ENCODE data around the gene PIK3CB. TPM values are rescaled to one million over a fixed set of nuclear protein-coding genes. Genes with fewer than 3 reads are reported as not detected.
A peak's percentile ranks its signal among the peaks of the same experiment; 100 is the strongest.

PIK3CB gene
- total and polyA plus RNA-seq, 10 of the 15 experiments (the other 5 are each of a cell fraction or from before 2014, with no cell fraction given): 5.0 to 18.4 (median 10.4) TPM

DNA sequence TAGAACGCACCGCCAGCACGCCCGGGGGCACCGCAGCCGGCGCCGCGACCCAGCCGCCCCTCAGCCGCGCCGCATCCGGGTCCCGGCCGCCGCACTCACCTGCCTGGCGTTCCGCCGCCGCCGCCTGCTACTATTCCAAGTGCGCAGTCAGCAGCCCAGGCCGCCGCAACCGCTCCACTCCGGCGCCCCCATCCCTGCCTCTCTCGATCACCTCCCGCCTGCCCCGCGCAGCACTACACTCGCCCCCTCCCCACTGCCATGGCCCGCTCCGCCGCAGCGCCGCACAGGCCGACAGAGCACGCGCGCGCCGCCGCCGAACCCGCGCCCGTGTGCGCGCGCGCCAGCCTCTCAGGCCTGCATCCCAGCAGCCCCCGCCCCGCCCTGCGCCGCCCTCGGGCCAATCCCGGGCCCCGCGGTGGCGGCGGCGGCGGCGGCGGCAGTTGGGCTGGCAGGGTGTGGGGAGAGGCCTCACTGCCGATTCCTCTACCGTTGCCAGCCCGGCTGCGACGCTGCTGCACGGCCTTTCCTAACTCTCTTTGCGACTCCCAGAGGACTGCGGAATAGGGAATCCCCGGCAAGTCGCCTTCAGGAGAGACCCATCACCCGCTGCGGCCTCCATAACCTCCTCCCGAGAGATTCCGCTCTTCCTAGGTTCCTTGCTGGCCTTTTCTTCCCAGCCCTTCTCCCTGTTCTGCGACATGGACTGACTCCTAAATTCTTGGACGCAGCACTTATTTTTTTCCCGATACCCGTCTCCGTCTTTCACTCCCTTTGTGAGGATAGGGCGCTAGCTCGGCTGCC lies at the start of gene PIK3CB (continued):
- TF ChIP-seq, protein P1, sequence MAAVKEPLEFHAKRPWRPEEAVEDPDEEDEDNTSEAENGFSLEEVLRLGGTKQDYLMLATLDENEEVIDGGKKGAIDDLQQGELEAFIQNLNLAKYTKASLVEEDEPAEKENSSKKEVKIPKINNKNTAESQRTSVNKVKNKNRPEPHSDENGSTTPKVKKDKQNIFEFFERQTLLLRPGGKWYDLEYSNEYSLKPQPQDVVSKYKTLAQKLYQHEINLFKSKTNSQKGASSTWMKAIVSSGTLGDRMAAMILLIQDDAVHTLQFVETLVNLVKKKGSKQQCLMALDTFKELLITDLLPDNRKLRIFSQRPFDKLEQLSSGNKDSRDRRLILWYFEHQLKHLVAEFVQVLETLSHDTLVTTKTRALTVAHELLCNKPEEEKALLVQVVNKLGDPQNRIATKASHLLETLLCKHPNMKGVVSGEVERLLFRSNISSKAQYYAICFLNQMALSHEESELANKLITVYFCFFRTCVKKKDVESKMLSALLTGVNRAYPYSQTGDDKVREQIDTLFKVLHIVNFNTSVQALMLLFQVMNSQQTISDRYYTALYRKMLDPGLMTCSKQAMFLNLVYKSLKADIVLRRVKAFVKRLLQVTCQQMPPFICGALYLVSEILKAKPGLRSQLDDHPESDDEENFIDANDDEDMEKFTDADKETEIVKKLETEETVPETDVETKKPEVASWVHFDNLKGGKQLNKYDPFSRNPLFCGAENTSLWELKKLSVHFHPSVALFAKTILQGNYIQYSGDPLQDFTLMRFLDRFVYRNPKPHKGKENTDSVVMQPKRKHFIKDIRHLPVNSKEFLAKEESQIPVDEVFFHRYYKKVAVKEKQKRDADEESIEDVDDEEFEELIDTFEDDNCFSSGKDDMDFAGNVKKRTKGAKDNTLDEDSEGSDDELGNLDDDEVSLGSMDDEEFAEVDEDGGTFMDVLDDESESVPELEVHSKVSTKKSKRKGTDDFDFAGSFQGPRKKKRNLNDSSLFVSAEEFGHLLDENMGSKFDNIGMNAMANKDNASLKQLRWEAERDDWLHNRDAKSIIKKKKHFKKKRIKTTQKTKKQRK (IDR thresholded peaks at IDR 0.05; ENCODE audit: low read depth, low read length): no peak
- TF ChIP-seq TAF1 (IDR thresholded peaks at IDR 0.05; ENCODE audit: borderline replicate concordance, low read depth, low read length) (peak; percentile 53; the same call in 1 of the 2 replicates), RCOR1 (conservative IDR thresholded peaks at IDR 0.05; ENCODE audit: low read depth, low read length) (no peak), ZNF384 (IDR thresholded peaks at IDR 0.05; ENCODE audit: borderline replicate concordance, low read depth, low read length) (no peak), ZNF622 (IDR thresholded peaks at IDR 0.05) (no peak), IRF4 (IDR thresholded peaks at IDR 0.05; ENCODE audit: low read depth, low read length) (no peak), POLR2AphosphoS2 (IDR thresholded peaks at IDR 0.05; ENCODE audit: low read depth, low read length) (no peak), EGR1 (IDR thresholded peaks at IDR 0.05; ENCODE audit: borderline replicate concordance in 1 of 2, low read depth in 2 of 2, low read length in 2 of 2) (no peak; a peak in 1 of 3 replicates), JUNB (IDR thresholded peaks at IDR 0.05) (no peak), RFX5 (IDR thresholded peaks at IDR 0.05; ENCODE audit: low read depth, low read length) (no peak), POLR2A (IDR thresholded peaks at IDR 0.05; ENCODE audit: low read depth, low read length) (peak; percentile 94)
- TF ChIP-seq, protein P2, sequence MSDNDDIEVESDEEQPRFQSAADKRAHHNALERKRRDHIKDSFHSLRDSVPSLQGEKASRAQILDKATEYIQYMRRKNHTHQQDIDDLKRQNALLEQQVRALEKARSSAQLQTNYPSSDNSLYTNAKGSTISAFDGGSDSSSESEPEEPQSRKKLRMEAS (IDR thresholded peaks at IDR 0.05; ENCODE audit: low read depth, low read length): no peak; the same call in 1 of the 2 replicates
- TF ChIP-seq, protein P3, sequence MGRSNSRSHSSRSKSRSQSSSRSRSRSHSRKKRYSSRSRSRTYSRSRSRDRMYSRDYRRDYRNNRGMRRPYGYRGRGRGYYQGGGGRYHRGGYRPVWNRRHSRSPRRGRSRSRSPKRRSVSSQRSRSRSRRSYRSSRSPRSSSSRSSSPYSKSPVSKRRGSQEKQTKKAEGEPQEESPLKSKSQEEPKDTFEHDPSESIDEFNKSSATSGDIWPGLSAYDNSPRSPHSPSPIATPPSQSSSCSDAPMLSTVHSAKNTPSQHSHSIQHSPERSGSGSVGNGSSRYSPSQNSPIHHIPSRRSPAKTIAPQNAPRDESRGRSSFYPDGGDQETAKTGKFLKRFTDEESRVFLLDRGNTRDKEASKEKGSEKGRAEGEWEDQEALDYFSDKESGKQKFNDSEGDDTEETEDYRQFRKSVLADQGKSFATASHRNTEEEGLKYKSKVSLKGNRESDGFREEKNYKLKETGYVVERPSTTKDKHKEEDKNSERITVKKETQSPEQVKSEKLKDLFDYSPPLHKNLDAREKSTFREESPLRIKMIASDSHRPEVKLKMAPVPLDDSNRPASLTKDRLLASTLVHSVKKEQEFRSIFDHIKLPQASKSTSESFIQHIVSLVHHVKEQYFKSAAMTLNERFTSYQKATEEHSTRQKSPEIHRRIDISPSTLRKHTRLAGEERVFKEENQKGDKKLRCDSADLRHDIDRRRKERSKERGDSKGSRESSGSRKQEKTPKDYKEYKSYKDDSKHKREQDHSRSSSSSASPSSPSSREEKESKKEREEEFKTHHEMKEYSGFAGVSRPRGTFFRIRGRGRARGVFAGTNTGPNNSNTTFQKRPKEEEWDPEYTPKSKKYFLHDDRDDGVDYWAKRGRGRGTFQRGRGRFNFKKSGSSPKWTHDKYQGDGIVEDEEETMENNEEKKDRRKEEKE (IDR thresholded peaks at IDR 0.05): no peak
- TF ChIP-seq, protein P4, sequence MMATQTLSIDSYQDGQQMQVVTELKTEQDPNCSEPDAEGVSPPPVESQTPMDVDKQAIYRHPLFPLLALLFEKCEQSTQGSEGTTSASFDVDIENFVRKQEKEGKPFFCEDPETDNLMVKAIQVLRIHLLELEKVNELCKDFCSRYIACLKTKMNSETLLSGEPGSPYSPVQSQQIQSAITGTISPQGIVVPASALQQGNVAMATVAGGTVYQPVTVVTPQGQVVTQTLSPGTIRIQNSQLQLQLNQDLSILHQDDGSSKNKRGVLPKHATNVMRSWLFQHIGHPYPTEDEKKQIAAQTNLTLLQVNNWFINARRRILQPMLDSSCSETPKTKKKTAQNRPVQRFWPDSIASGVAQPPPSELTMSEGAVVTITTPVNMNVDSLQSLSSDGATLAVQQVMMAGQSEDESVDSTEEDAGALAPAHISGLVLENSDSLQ (IDR thresholded peaks at IDR 0.05): no peak
- TF ChIP-seq, protein P5, sequence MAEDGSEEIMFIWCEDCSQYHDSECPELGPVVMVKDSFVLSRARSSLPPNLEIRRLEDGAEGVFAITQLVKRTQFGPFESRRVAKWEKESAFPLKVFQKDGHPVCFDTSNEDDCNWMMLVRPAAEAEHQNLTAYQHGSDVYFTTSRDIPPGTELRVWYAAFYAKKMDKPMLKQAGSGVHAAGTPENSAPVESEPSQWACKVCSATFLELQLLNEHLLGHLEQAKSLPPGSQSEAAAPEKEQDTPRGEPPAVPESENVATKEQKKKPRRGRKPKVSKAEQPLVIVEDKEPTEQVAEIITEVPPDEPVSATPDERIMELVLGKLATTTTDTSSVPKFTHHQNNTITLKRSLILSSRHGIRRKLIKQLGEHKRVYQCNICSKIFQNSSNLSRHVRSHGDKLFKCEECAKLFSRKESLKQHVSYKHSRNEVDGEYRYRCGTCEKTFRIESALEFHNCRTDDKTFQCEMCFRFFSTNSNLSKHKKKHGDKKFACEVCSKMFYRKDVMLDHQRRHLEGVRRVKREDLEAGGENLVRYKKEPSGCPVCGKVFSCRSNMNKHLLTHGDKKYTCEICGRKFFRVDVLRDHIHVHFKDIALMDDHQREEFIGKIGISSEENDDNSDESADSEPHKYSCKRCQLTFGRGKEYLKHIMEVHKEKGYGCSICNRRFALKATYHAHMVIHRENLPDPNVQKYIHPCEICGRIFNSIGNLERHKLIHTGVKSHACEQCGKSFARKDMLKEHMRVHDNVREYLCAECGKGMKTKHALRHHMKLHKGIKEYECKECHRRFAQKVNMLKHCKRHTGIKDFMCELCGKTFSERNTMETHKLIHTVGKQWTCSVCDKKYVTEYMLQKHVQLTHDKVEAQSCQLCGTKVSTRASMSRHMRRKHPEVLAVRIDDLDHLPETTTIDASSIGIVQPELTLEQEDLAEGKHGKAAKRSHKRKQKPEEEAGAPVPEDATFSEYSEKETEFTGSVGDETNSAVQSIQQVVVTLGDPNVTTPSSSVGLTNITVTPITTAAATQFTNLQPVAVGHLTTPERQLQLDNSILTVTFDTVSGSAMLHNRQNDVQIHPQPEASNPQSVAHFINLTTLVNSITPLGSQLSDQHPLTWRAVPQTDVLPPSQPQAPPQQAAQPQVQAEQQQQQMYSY (CRISPR knock-in tag; IDR thresholded peaks at IDR 0.05): no peak
- TF ChIP-seq, protein P6, sequence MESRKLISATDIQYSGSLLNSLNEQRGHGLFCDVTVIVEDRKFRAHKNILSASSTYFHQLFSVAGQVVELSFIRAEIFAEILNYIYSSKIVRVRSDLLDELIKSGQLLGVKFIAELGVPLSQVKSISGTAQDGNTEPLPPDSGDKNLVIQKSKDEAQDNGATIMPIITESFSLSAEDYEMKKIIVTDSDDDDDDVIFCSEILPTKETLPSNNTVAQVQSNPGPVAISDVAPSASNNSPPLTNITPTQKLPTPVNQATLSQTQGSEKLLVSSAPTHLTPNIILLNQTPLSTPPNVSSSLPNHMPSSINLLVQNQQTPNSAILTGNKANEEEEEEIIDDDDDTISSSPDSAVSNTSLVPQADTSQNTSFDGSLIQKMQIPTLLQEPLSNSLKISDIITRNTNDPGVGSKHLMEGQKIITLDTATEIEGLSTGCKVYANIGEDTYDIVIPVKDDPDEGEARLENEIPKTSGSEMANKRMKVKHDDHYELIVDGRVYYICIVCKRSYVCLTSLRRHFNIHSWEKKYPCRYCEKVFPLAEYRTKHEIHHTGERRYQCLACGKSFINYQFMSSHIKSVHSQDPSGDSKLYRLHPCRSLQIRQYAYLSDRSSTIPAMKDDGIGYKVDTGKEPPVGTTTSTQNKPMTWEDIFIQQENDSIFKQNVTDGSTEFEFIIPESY (IDR thresholded peaks at IDR 0.05): peak; percentile 13; the same call in 1 of the 2 replicates
